ENCODE results near the gene ITPRIPL2.

Gene ITPRIPL2

GRCh38 chr16:19135201-19135842, 21.6 kb downstream of the ITPRIPL2 start:
- TF ChIP-seq CTCF (IDR thresholded peaks at IDR 0.05; ENCODE audit: insufficient read depth, low read length, missing control alignments) = no peak
- POLR2A ChIA-PET = interaction anchor here (0.6 to 1.1 kb wide), 2 partner anchors 12 to 23 kb away, joined by 3 read pairs; no protein-coding TSS in a partner anchor
- no peak for DNase-seq (ENCODE audit: low read depth, low spot score)
- CTCF ChIA-PET = interaction anchor here (0.9 to 1.8 kb wide), 2 partner anchors 10 to 49 kb away, joined by 3 to 4 read pairs; no protein-coding TSS in a partner anchor
- no peak overlapping the region for H3K4me3 ChIP-seq (ENCODE audit: low read depth, low read length)

- ChIA-PET POLR2A (interaction anchor here (0.6 to 1.1 kb wide), 3 partner anchors 13 to 638 kb away, joined by 3 read pairs; no protein-coding TSS in a partner anchor), CTCF (interaction anchor here (0.6 to 1.8 kb wide), 6 partner anchors 9 to 367 kb away, joined by 3 to 6 read pairs (median 4); no protein-coding TSS in a partner anchor)
- no peak overlapping the region for H3K4me3 ChIP-seq (ENCODE audit: low read depth, low read length)
- DNase-seq (ENCODE audit: low read depth, low spot score) = no peak
- no peak for TF ChIP-seq CTCF (IDR thresholded peaks at IDR 0.05; ENCODE audit: insufficient read depth, low read length, missing control alignments)
Measured at GRCh38 chr16:19135896-19136438, 22.2 kb downstream of the ITPRIPL2 start.

- POLR2A ChIA-PET = interaction anchor here (0.6 to 1.1 kb wide), 4 partner anchors 20 to 637 kb away, joined by 3 read pairs; no protein-coding TSS in a partner anchor
- no peak for TF ChIP-seq CTCF (IDR thresholded peaks at IDR 0.05; ENCODE audit: insufficient read depth, low read length, missing control alignments)
- CTCF ChIA-PET = interaction anchor here (0.6 to 1.8 kb wide), 5 partner anchors 9 to 366 kb away, joined by 3 to 6 read pairs (median 4); no protein-coding TSS in a partner anchor
- H3K4me3 ChIP-seq (ENCODE audit: low read depth, low read length) = no peak overlapping the region
- DNase-seq (ENCODE audit: low read depth, low spot score) = no peak
Measured at GRCh38 chr16:19136549-19137196, 22.9 kb downstream of the ITPRIPL2 start.

GRCh38 chr16:19137201-19138128, 23.7 kb downstream of the ITPRIPL2 start:
- DNase-seq (ENCODE audit: low read depth, low spot score) = no peak
- CTCF ChIA-PET = interaction anchor here (0.9 to 1.8 kb wide), 6 partner anchors 10 to 365 kb away, joined by 3 to 6 read pairs (median 4); no protein-coding TSS in a partner anchor
- no peak for TF ChIP-seq CTCF (IDR thresholded peaks at IDR 0.05; ENCODE audit: insufficient read depth, low read length, missing control alignments)
- POLR2A ChIA-PET = interaction anchor here (0.6 kb wide), 2 partner anchors 21 to 343 kb away, joined by 3 read pairs; no protein-coding TSS in a partner anchor
- no peak overlapping the region for H3K4me3 ChIP-seq (ENCODE audit: low read depth, low read length)

- TF ChIP-seq CTCF (IDR thresholded peaks at IDR 0.05; ENCODE audit: insufficient read depth, low read length, missing control alignments) = no peak
- CTCF ChIA-PET = interaction anchor here (0.8 to 2.2 kb wide), 3 partner anchors 41 to 237 kb away, joined by 3 to 10 read pairs (median 9); no protein-coding TSS in a partner anchor
- H3K4me3 ChIP-seq (ENCODE audit: low read depth, low read length) = no peak overlapping the region
- DNase-seq (ENCODE audit: low read depth, low spot score) = no peak
- POLR2A ChIA-PET = interaction anchor here (0.9 kb wide), 1 partner anchor 25 kb away, joined by 3 read pairs; the partner anchor contains the start of gene ITPRIPL2
Measured at GRCh38 chr16:19138601-19139000, 24.8 kb downstream of the ITPRIPL2 start.

Data from AG04449 (cell line).